K562 (cell line): Measurements from ENCODE around the gene HK2. TPM values are rescaled to one million over a fixed set of nuclear protein-coding genes. Genes with fewer than 3 reads are reported as not detected.
A peak's percentile ranks its signal among the peaks of the same experiment; 100 is the strongest.

ENCODE experiments used
- HINFP ChIP-seq: fragments of 450-650 bp; conservative IDR thresholded peaks from 2 replicates; pipeline ENCODE4 v1.6.1; 2016; ENCODE audit warnings: missing genetic modification characterization, low read depth, mild to moderate bottlenecking, control low read depth, missing compliant biosample characterization
- HMGN3 ChIP-seq: IDR thresholded peaks from 2 replicates; pipeline ENCODE4 v1.6.1; 2011; ENCODE audit warnings: borderline replicate concordance, low read depth, mild to moderate bottlenecking, mixed read lengths, low read length; ENCODE audit not compliant: insufficient read length; ENCODE audit errors: extremely low read depth
- MBD2 ChIP-seq: sonication (generic); IDR thresholded peaks from 2 replicates; pipeline ENCODE4 v1.6.1; 2016; ENCODE audit warnings: low read depth, borderline replicate concordance
- NCOA6 ChIP-seq: fragments of 450-650 bp; IDR thresholded peaks from 2 replicates; pipeline ENCODE4 v1.6.1; 2017; ENCODE audit warnings: mild to moderate bottlenecking
- NFYB ChIP-seq: IDR thresholded peaks from 2 replicates; pipeline ENCODE4 v1.6.1; 2011; ENCODE audit warnings: mild to moderate bottlenecking, moderate library complexity; ENCODE audit not compliant: insufficient read length; ENCODE audit errors: extremely low read depth
- NKRF ChIP-seq: fragments of 450-650 bp; IDR thresholded peaks from 2 replicates; pipeline ENCODE4 v1.6.1; 2016; ENCODE audit warnings: borderline replicate concordance
- POLR2G ChIP-seq: fragments of 200-400 bp; formaldehyde crosslinking; IDR thresholded peaks from 2 replicates; pipeline ENCODE4 v1.6.1; 2017; ENCODE audit warnings: low read depth, mild to moderate bottlenecking, antibody characterized with exemption, low read length, moderate library complexity
- POLR3G ChIP-seq: IDR thresholded peaks from 2 replicates; pipeline ENCODE4 v1.6.1; 2011; ENCODE audit not compliant: insufficient read length, insufficient replicate concordance; ENCODE audit errors: extremely low read depth
- SUPT5H ChIP-seq: fragments of 450-650 bp; IDR thresholded peaks from 2 replicates; pipeline ENCODE4 v1.6.1; 2016
- TCF3 ChIP-seq: sonication (generic); formaldehyde crosslinking; IDR thresholded peaks from 2 replicates; pipeline ENCODE4 v1.4.0; 2020; ENCODE audit warnings: mild to moderate bottlenecking, missing genetic modification reagents
- TEAD1 ChIP-seq, 2 experiments: fragments of 450-650 bp in 1 of 2; sonication (generic) in 1 of 2; formaldehyde crosslinking; IDR thresholded peaks; 2 replicates each; pipeline versions ENCODE4 v1.4.0 to v1.8.0; 2020 to 2022; ENCODE audit warnings: mild to moderate bottlenecking in 2 of 2, missing genetic modification reagents in 1 of 2
- WHSC1 ChIP-seq: IDR thresholded peaks from one replicate; pipeline ENCODE4 v1.6.1; 2012; ENCODE audit warnings: low read length, control low read depth, inconsistent platforms
- ZFPM2 ChIP-seq: fragments of 250-450 bp; sonication (Bioruptor Pico); IDR thresholded peaks from 2 replicates; pipeline ENCODE4 v1.5.1; 2022; ENCODE audit warnings: mild to moderate bottlenecking
- ZNF274 ChIP-seq: IDR thresholded peaks from 2 replicates; pipeline ENCODE4 v1.6.1; 2011; ENCODE audit warnings: low read depth, mild to moderate bottlenecking, low read length, moderate library complexity, borderline replicate concordance
- ZNF282 ChIP-seq: sonication (generic); formaldehyde crosslinking; IDR thresholded peaks from 2 replicates; pipeline ENCODE4 v1.8.1; 2023; ENCODE audit warnings: missing genetic modification reagents
- ZNF354B ChIP-seq: fragments of 250-450 bp; sonication (Bioruptor Pico); IDR thresholded peaks from 2 replicates; pipeline ENCODE4 v1.4.0; 2020
- ZNF395 ChIP-seq: fragments of 200-800 bp; sonication (Bioruptor generic); IDR thresholded peaks from 2 replicates; pipeline ENCODE4 v1.6.1; 2017; ENCODE audit warnings: missing genetic modification characterization, missing compliant biosample characterization
- ZNF77 ChIP-seq: fragments of 250-450 bp; sonication (Bioruptor Pico); IDR thresholded peaks from 2 replicates; pipeline ENCODE4 v1.5.0; 2020
- polyA plus RNA-seq, 8 experiments: library from polyadenylated mRNA; depleted of rRNA in 4 of 8; stranded (reverse) in 5 of 8; unstranded in 3 of 8; fragments of >200 nt; fragmentation: Nextera tagmentation in 2 of 8; fragmentation: Illumina TruSeq in 1 of 8; extraction: Ambion mirVana in 2 of 8; extraction: Trizol in 1 of 8; gene quantifications; 2 replicates each; pipeline versions ENCODE4 v1.2.1 to v1.2.3, GENCODE V29; 2011 to 2014; ENCODE audit warnings: inconsistent platforms in 1 of 8, missing spikeins in 1 of 8
- total RNA-seq, 7 experiments: library from RNA; depleted of rRNA in 6 of 7; stranded (reverse); fragments of >200 nt in 6 of 7; fragmentation: Illumina TruSeq in 2 of 7; extraction: Trizol in 2 of 7; gene quantifications; 2 replicates each; pipeline versions ENCODE4 v1.2.1 to v1.2.3, GENCODE V29; 2011 to 2021; ENCODE audit warnings: low replicate concordance in 1 of 7

HK2 gene
- total and polyA plus RNA-seq, 9 of the 15 experiments (the other 6 are each of a cell fraction or from before 2014, with no cell fraction given): 4.7 to 56.0 (median 19.9) TPM

GRCh38 chr2:74833418-74834233 lies at the start of gene HK2 (continued):
- TF ChIP-seq ZNF354B (CRISPR knock-in tag): no peak
- TF ChIP-seq NKRF: peak; percentile 28; the same call in 1 of the 2 replicates
- peak; percentile 51; the same call in 1 of the 2 replicates for TF ChIP-seq SUPT5H
- TF ChIP-seq TCF3 (CRISPR knock-in tag): no peak
- TF ChIP-seq TEAD1 (CRISPR knock-in tag; IDR thresholded peaks at IDR 0.05): 0 out of 4 replicates have a peak, but pooled peaks of 1 of the 2 experiments have one; percentile 21
- TF ChIP-seq HMGN3: peak; percentile 61
- peak; percentile 38; the same call in 1 of the 2 replicates for TF ChIP-seq MBD2
- no peak for TF ChIP-seq WHSC1
- TF ChIP-seq POLR3G: no peak
- TF ChIP-seq NCOA6: 0 out of 2 replicates have a peak, but pooled peaks have one; percentile 27
- no peak for TF ChIP-seq ZFPM2 (CRISPR knock-in tag)
- no peak for TF ChIP-seq HINFP (tag)
- TF ChIP-seq ZNF282 (CRISPR knock-in tag): no peak
- TF ChIP-seq POLR2G: peak; percentile 81
- TF ChIP-seq ZNF395 (CRISPR knock-in tag): no peak
- TF ChIP-seq ZNF77 (CRISPR knock-in tag): no peak
- TF ChIP-seq NFYB: peak; percentile 67
- no peak for TF ChIP-seq ZNF274
